HT1080 (cell line): ENCODE measurements around the gene PAOX. TPM values are rescaled to one million over a fixed set of nuclear protein-coding genes. Genes with fewer than 3 reads are reported as not detected.
"Not testable (repeated sequence)": the region's sequence is repeated elsewhere in the genome, so short reads cannot be mapped to it uniquely, and the experiment has no call there.

Experiments
- DNase-seq: peaks from one replicate; pipeline ENCODE4 v3.0.0-alpha.2; 2015; ENCODE audit warnings: low read depth
- small RNA-seq: library from RNA; depleted of rRNA; stranded (forward); fragments of <200 nt; gene quantifications from one replicate; pipeline ENCODE3, GENCODE V24; 2014
- total RNA-seq: library from RNA; depleted of rRNA; stranded (reverse); fragments of >200 nt; shearing (Covaris generic); gene quantifications from 2 replicates; pipeline ENCODE4 v1.2.3, GENCODE V29; 2014; rRNA removed

Gene PAOX
- total RNA-seq, 1 experiment from 2014 or later, result 0.43 TPM

GRCh38 chr10:133432789-133433188 lies 53.7 kb downstream of the PAOX start:
- DNase-seq, result not testable (repeated sequence)

- DNase-seq, result peak; percentile 57
Measured at GRCh38 chr10:133438711-133439273, 59.7 kb downstream of the PAOX start.

- no peak for DNase-seq
Measured at GRCh38 chr10:133439517-133440461, 60.7 kb downstream of the PAOX start.

GRCh38 chr10:133440633-133441285 lies 61.7 kb downstream of the PAOX start:
- no peak for DNase-seq

Small RNAs within 50 kb of the gene (small RNA-seq; reads per million reads assigned to genes)
- not detected for gene AL360181.4
- not detected for gene BANF1P2
- gene MIR3944, result not detected

Other genes with a start within 250 kb of the PAOX start
- not detected in 2 replicates for gene KNDC1, start 219.0 kb upstream of the PAOX start, total RNA-seq
- gene UTF1, start 149.0 kb upstream of the PAOX start, total RNA-seq, result not detected in 2 replicates
- 0.03 and 0.13 TPM in 2 replicates for gene VENTX, start 141.4 kb upstream of the PAOX start, total RNA-seq
- gene ADAM8, start 102.4 kb upstream of the PAOX start, total RNA-seq, result 1.6 and 4.2 TPM in 2 replicates
- 119 and 127 TPM in 2 replicates for gene TUBGCP2, start 70.4 kb upstream of the PAOX start, total RNA-seq
- 102 and 108 TPM in 2 replicates for gene ZNF511, start 70.3 kb upstream of the PAOX start, total RNA-seq
- 1.7 TPM in 1 of 2 replicates, not detected in the other for gene CALY, start 42.4 kb upstream of the PAOX start, total RNA-seq
- not detected in 2 replicates for gene PRAP1, start 31.9 kb upstream of the PAOX start, total RNA-seq
- 31.5 and 48.4 TPM in 2 replicates for gene FUOM, start 21.2 kb upstream of the PAOX start, total RNA-seq
- 107 and 109 TPM in 2 replicates for gene ECHS1, start 5.9 kb upstream of the PAOX start, total RNA-seq
- 54.1 and 55.6 TPM in 2 replicates for gene MTG1, start 14.9 kb downstream of the PAOX start, total RNA-seq
- gene SPRN, start 45.4 kb downstream of the PAOX start, total RNA-seq, result not detected in 2 replicates
- gene SCART1, start 74.7 kb downstream of the PAOX start, total RNA-seq, result 0.80 and 1.3 TPM in 2 replicates
- gene CYP2E1, start 148.1 kb downstream of the PAOX start, total RNA-seq, result 1.2 and 1.4 TPM in 2 replicates
- 2.6 and 3.7 TPM in 2 replicates for gene SYCE1, start 186.3 kb downstream of the PAOX start, total RNA-seq
- gene FRG2B, start 247.5 kb downstream of the PAOX start, total RNA-seq, result not detected in 2 replicates